ENCODE measurements around the gene EPS8L3. TPM values are rescaled to one million over a fixed set of nuclear protein-coding genes. Genes with fewer than 3 reads are reported as not detected.

EPS8L3 gene
- total and polyA plus RNA-seq, 9 of the 15 experiments (the other 6 are each of a cell fraction or from before 2014, with no cell fraction given), result 0.09 to 0.42 (median 0.14) TPM; not detected in 5

GRCh38 chr1:109790735-109791494, 27.2 kb upstream of the EPS8L3 start (continued):
- TF ChIP-seq THRB (CRISPR knock-in tag; conservative IDR thresholded peaks at IDR 0.05), result 0 out of 2 replicates have a peak, but pooled peaks have one; percentile 24
- TF ChIP-seq, protein P1, sequence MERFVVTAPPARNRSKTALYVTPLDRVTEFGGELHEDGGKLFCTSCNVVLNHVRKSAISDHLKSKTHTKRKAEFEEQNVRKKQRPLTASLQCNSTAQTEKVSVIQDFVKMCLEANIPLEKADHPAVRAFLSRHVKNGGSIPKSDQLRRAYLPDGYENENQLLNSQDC (CRISPR knock-in tag; IDR thresholded peaks at IDR 0.05), result no peak
- TF ChIP-seq HDAC8 (tag; IDR thresholded peaks at IDR 0.05), result no peak
- TF ChIP-seq SREBF1 (IDR thresholded peaks at IDR 0.05; ENCODE audit: borderline replicate concordance, low read depth, low read length), result no peak
- TF ChIP-seq MEIS2 (IDR thresholded peaks at IDR 0.05; ENCODE audit: partially characterized antibody), result peak; percentile 28
- peak; percentile 4; the same call in 1 of the 2 replicates for TF ChIP-seq PHF8 (IDR thresholded peaks at IDR 0.05; ENCODE audit: borderline replicate concordance, low read length)
- no peak for TF ChIP-seq FOS (IDR thresholded peaks at IDR 0.05; ENCODE audit: extremely low read depth, insufficient read length)
- peak; percentile 57 for TF ChIP-seq ATF3 (IDR thresholded peaks at IDR 0.05)
- peak; percentile 64; the same call in 1 of the 2 replicates for TF ChIP-seq ATF3 (CRISPR knock-in tag; conservative IDR thresholded peaks at IDR 0.05)
- peak; percentile 49 for TF ChIP-seq CXXC5 (CRISPR knock-in tag; IDR thresholded peaks at IDR 0.05)
- TF ChIP-seq ZBTB7A (IDR thresholded peaks at IDR 0.05; ENCODE audit: borderline replicate concordance, control insufficient read depth, low read depth, low read length), result peak; percentile 77; the same call in 1 of the 2 replicates
- peak; percentile 70 for TF ChIP-seq ZBTB33 (CRISPR knock-in tag; IDR thresholded peaks at IDR 0.05)
- TF ChIP-seq CREB3L1 (IDR thresholded peaks at IDR 0.05; ENCODE audit: borderline replicate concordance, low read depth), result no peak
- 0 out of 2 replicates have a peak, but pooled peaks have one; percentile 25 for TF ChIP-seq CC2D1A (IDR thresholded peaks at IDR 0.05)
